Smooth muscle cell (in vitro differentiated cells): Measurements from ENCODE around the gene KRT14. TPM values are rescaled to one million over a fixed set of nuclear protein-coding genes. Genes with fewer than 3 reads are reported as not detected.
A peak's percentile ranks its signal among the peaks of the same experiment; 100 is the strongest.
"Not testable (repeated sequence)": the region's sequence is repeated elsewhere in the genome, so short reads cannot be mapped to it uniquely, and the experiment has no call there.

ENCODE experiments used
- DNase-seq: peaks from one replicate; lab custom pipeline; 2025; ENCODE audit not compliant: unreplicated experiment; lab: John Stamatoyannopoulos, UW
- H2AFZ ChIP-seq: fragments of 200-600 bp; sonication (generic); 2 replicates; pipeline ENCODE4 v1.6.0; 2016; ENCODE audit warnings: antibody characterized with exemption, low read depth, mild to moderate bottlenecking
- H3F3A ChIP-seq: fragments of 200-600 bp; sonication (generic); 2 replicates; pipeline ENCODE4 v1.6.0; 2017; ENCODE audit warnings: antibody characterized with exemption, low read depth
- H3K27ac ChIP-seq: fragments of 200-600 bp; sonication (generic); 2 replicates; pipeline ENCODE4 v1.5.1; 2016; ENCODE audit warnings: low read depth, mild to moderate bottlenecking
- H3K27me3 ChIP-seq: fragments of 200-600 bp; sonication (generic); 2 replicates; pipeline ENCODE4 v1.6.1; 2016; ENCODE audit warnings: low read depth, mild to moderate bottlenecking
- H3K36me3 ChIP-seq: fragments of 200-600 bp; sonication (generic); 2 replicates; pipeline ENCODE4 v1.5.1; 2016; ENCODE audit warnings: low read depth
- H3K4me1 ChIP-seq: fragments of 200-600 bp; sonication (generic); 2 replicates; pipeline ENCODE4 v1.5.1; 2016; ENCODE audit warnings: low read depth
- H3K4me2 ChIP-seq: fragments of 200-600 bp; sonication (generic); 2 replicates; pipeline ENCODE4 v1.6.0; 2016; ENCODE audit warnings: mild to moderate bottlenecking
- H3K4me3 ChIP-seq: fragments of 200-600 bp; sonication (generic); 2 replicates; pipeline ENCODE4 v1.5.1; 2016; ENCODE audit warnings: mild to moderate bottlenecking
- H3K79me2 ChIP-seq: fragments of 200-600 bp; sonication (generic); 2 replicates; pipeline ENCODE4 v1.6.0; 2016; ENCODE audit warnings: low read depth, mild to moderate bottlenecking
- H3K9ac ChIP-seq: fragments of 200-600 bp; sonication (generic); 2 replicates; pipeline ENCODE4 v1.6.0; 2016; ENCODE audit warnings: low read depth
- H3K9me3 ChIP-seq: fragments of 200-600 bp; sonication (generic); replicated peaks from 2 replicates; pipeline ENCODE4 v1.5.1; 2016; ENCODE audit warnings: low read depth
- H4K20me1 ChIP-seq: fragments of 200-600 bp; sonication (generic); 2 replicates; pipeline ENCODE4 v1.6.0; 2016; ENCODE audit warnings: low read depth
- CTCF ChIP-seq: fragments of 200-600 bp; sonication (generic); IDR thresholded peaks from 2 replicates; pipeline ENCODE4 v1.5.1; 2017; ENCODE audit warnings: borderline replicate concordance, mild to moderate bottlenecking, antibody characterized with exemption; ENCODE audit not compliant: insufficient read depth, poor library complexity, severe bottlenecking
- WGBS: methylation state at CpG from one replicate; pipeline ENCODE4 v1.1.7; 2016; ENCODE audit warnings: low lambda C conversion rate; 5-methylcytosine and 5-hydroxymethylcytosine counted together
- polyA plus RNA-seq: library from polyadenylated mRNA; unstranded; fragments of >200 nt; fragmentation: Nextera tagmentation; extraction: Ambion mirVana; gene quantifications from 2 replicates; pipeline ENCODE4 v1.2.1, GENCODE V29; 2016
- total RNA-seq: library from RNA; depleted of rRNA; stranded (reverse); fragments of >200 nt; gene quantifications from 2 replicates; pipeline ENCODE4 v1.2.3, GENCODE V29; 2014

Gene KRT14
- total and polyA plus RNA-seq, 2 experiments from 2014 or later, result 193 to 348 TPM

GRCh38 chr17:41583137-41584127 is 3.3 kb downstream of the KRT14 start:
- H3K36me3 ChIP-seq, result no peaks in the 10 kb centered on the region
- TF ChIP-seq CTCF, result no peak
- H3F3A ChIP-seq, result no peaks in the 10 kb centered on the region
- no peaks in the 10 kb centered on the region for H3K9me3 ChIP-seq
- H2AFZ ChIP-seq, result no peak overlapping the region
- H3K79me2 ChIP-seq, result no peaks in the 10 kb centered on the region
- DNase-seq, result no peak
- no peak overlapping the region for H3K27ac ChIP-seq
- H3K9ac ChIP-seq, result no peak overlapping the region
- 97% methylated on average over 26 of the region's 33 CpGs for WGBS
- H3K27me3 ChIP-seq, result no peaks in the 10 kb centered on the region
- H3K4me2 ChIP-seq, result no peak overlapping the region
- no peaks in the 10 kb centered on the region for H4K20me1 ChIP-seq
- H3K4me3 ChIP-seq, result no peak overlapping the region
- H3K4me1 ChIP-seq, result no peaks in the 10 kb centered on the region

GRCh38 chr17:41582061-41582968 is 4.4 kb downstream of the KRT14 start:
- DNase-seq, H3K4me1 ChIP-seq, H3K27me3 ChIP-seq, H4K20me1 ChIP-seq, H3K27ac ChIP-seq, H3K36me3 ChIP-seq, H2AFZ ChIP-seq, H3K4me3 ChIP-seq, H3K9me3 ChIP-seq, H3F3A ChIP-seq, H3K79me2 ChIP-seq, H3K4me2 ChIP-seq, H3K9ac ChIP-seq: not testable (repeated sequence)
- WGBS, result 91% methylated on average over 13 of the region's 13 CpGs

- Histone ChIP-seq H3K27ac (peak overlapping the region; percentile 71), H3F3A (no peaks in the 10 kb centered on the region), H3K4me2 (no peak overlapping the region), H3K9me3 (no peaks in the 10 kb centered on the region), H3K4me3 (no peak overlapping the region), H2AFZ (no peak overlapping the region), H3K36me3 (no peaks in the 10 kb centered on the region), H4K20me1 (no peaks in the 10 kb centered on the region), H3K79me2 (no peaks in the 10 kb centered on the region), H3K27me3 (no peaks in the 10 kb centered on the region), H3K4me1 (no peaks in the 10 kb centered on the region), H3K9ac (no peak overlapping the region)
- TF ChIP-seq CTCF, result no peak
- 89% methylated on average over 4 of the region's 4 CpGs for WGBS
- DNase-seq, result no peak
These were observed 5.2 kb downstream of the KRT14 start for GRCh38 chr17:41581366-41582060.
